ENCODE results near the gene THEM4.
"Not testable (repeated sequence)": the region's sequence is repeated elsewhere in the genome, so short reads cannot be mapped to it uniquely, and the experiment has no call there.

THEM4 gene

DNA sequence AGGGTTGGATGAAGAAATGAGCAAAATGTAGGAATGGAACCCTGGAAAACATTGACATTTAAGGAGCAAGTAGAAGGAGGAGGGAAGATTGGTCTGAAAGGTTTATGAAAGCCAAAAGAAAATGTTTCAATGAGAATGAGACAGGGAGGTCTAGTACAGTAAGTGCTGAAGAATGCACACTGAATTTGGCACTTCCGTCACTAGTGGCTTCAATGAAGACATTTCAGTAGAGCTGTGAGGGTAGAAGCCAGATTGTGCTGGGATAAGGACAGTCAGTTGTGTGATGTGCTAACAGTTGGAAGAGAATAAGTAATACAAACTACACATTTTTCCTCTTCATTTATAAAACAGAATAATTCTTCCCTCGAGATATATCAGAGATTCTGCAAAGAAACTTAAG lies 17.1 kb downstream of the THEM4 start:
- DNase-seq = no peak

GRCh38 chr1:151891512-151891911 lies 17.8 kb downstream of the THEM4 start:
- DNase-seq = no peak

DNA sequence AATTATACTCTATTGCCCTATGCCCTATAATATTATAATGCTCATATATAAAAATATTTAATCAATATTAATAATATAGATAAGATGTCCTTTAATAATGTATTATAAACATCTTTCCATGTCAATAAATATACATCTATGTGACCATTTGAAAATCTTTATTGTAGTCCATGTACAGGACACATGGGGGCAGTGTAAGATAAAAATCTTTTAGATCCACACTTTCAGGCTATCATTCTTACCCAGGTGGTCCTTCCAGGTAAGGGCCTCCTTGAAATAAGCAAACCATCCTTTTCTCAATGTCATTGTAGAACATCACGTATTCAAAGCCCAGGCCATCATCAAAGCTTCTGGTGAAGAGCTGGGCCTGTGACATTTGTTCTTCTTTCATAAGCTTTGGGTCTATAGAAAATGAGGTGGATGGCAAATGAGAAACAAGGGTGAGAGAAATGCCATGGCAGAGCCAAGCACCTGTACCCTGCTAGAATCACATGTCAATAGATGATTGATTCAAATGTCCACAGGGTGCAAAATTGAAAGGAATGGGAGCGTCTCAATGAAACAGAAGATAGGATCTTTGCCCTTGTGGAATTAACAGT lies 20.2 kb downstream of the THEM4 start:
- no peak for DNase-seq

DNA sequence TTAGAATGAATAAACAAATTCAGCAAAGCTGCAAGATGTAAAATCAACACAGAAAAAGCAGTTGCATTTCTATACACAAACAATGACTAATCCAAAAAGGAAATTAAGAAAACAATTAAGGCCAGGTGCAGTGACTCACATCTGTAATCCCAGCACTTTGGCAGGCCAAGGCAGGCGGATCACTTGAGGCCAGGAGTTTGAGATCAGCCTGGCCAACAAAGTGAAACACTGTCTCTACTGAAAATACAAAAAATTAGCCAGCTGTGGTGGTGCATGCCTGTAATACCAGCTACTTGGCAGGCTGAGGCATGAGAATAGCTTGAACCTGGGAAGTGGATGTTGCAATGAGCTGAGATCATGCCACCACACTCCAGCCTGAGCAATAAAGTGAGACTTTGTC lies 22.3 kb downstream of the THEM4 start:
- no peak for DNase-seq

- DNase-seq = no peak
These were observed 23.8 kb downstream of the THEM4 start for GRCh38 chr1:151885479-151885878.

- not testable (repeated sequence) for DNase-seq
These were observed 24.4 kb downstream of the THEM4 start for GRCh38 chr1:151884879-151885278.

GRCh38 chr1:151884445-151884844 lies 24.9 kb downstream of the THEM4 start:
- not testable (repeated sequence) for DNase-seq

- DNase-seq = not testable (repeated sequence)
These were observed 25.4 kb downstream of the THEM4 start for GRCh38 chr1:151883898-151884297.

DNA sequence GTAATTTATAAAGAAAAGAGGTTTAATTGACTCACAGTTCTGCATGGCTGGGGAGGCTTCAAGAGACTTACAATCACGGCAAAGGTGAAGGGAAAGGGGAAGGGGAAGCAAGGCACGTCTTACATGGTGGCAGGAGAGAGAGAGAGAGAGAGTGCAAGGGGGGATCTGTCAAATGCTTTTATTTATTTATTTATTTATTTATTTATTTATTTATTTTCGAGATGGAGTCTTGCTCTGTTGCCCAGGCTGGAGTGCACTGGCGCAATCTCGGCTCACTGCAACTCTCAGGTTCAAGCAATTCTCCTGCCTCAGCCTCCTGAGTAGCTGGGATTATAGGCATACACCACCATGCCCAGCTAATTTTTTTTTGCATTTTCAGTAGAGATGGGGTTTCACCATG lies 26.4 kb downstream of the THEM4 start:
- DNase-seq = not testable (repeated sequence)

- no peak for DNase-seq
These were observed 26.8 kb downstream of the THEM4 start for GRCh38 chr1:151882466-151882865.

DNA sequence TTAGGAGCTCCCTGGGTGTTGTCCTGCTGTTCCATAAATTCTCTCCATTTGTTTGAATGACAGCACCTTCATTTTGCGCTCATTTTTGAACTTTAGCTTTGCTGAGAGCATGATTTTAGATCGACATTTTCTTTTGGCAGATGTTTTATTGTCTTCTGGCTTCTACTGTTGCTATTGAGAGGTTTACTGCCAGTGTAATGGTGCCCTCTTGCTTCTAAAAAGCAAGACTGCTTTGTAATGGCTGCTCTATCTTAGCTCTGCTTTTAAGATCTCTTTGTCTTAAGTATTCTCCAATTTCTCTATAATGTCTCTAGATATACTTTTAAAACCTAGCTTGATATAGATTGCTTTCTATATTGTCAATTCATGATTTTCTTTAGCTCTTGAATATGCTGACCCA lies 27.8 kb downstream of the THEM4 start:
- no peak for DNase-seq

DNA sequence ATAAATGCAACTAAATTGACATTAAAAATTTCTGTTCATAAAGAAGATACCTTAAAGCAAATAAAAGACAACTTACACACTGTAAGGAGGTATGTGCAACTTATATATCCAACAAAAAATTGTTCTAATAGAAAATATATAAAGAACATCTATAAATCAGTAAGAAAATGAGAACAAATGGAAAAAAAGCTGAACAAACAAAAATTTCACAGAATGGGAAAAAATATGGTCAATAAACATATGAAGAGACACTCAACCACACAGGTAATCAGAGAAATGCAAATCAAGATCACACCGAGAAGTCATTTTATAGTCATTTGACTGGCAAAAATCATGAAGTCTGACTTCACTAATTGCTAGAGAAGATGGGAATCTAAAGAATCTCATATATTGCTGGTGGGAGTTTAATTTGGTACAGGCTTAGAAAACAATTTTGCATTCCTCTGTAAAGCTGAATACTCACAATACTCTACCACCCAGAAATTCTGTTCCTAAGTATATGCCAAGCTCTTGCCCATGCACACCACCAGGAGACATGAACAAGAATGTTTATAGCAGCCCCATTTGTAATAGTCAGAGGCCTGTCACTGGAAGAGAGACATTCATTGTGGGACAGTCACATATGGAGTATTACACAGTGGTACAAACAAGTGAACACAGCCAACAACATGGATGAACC lies 33.8 kb downstream of the THEM4 start:
- no peak for DNase-seq

- not testable (repeated sequence) for DNase-seq
These were observed 36.5 kb downstream of the THEM4 start for GRCh38 chr1:151872776-151873175.

- DNase-seq = no peak
These were observed 37.9 kb downstream of the THEM4 start for GRCh38 chr1:151871284-151872030.

DNA sequence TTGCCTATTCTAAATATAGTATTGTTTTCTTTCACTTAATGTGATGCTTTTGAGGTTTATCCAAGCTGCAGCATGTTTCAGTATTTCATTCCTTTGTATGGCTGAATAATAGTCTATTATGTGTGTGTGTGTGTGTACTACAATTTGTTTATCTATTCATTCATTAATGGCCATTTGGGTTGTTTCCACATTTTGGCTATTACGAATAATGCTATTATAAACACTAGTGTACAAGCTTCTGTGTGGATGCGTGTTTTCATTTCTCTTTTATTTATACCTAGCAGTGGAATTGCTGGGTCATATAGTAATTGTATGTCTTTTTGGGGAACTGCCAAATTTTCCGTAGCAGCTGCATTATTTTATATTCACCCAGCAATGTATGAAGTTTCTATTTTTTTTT lies 40.8 kb downstream of the THEM4 start:
- DNase-seq = no peak

GRCh38 chr1:151867765-151868411 lies 41.4 kb downstream of the THEM4 start:
- no peak for DNase-seq

- no peak for DNase-seq
These were observed 42.0 kb downstream of the THEM4 start for GRCh38 chr1:151867321-151867720.

- no peak for DNase-seq
These were observed 44.9 kb downstream of the THEM4 start for GRCh38 chr1:151864411-151864810.

GRCh38 chr1:151862604-151863003 lies 46.7 kb downstream of the THEM4 start:
- DNase-seq = no peak

DNA sequence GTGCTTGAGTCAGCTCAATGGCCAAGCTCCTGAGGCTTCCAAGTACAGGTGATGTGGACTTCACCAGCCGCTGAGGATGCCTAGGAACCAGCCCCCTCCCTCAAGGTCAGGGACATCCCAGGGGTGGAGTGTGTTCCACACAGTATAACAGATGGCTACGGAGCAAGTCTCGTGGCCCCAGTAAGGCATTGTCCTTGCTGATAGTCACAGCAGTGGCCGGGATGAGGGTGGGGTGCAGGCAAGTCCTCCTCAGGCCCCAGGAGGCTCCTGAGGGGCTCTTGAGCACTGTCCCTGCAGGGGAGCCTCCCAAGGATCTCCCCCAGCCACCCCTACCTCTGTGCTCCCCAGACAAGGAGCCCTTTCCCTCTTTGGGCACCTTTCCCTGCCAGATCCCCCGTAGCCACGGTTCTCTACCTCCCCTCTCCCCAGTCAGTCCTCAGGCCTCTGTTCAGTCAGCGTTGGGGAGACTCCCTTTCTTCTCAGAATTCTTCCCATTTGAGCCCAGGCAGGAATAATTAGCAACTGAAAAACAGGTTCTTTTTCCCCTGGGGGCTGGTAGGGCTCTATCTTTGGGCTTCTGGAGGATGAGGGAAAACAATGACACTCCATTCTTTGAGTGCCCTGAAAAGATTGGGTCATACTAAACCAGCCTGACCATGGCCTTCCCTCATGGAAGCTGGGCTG lies 48.7 kb downstream of the THEM4 start:
- DNase-seq = no peak

GRCh38 chr1:151859891-151860293 lies 49.4 kb downstream of the THEM4 start:
- DNase-seq = no peak

DNA sequence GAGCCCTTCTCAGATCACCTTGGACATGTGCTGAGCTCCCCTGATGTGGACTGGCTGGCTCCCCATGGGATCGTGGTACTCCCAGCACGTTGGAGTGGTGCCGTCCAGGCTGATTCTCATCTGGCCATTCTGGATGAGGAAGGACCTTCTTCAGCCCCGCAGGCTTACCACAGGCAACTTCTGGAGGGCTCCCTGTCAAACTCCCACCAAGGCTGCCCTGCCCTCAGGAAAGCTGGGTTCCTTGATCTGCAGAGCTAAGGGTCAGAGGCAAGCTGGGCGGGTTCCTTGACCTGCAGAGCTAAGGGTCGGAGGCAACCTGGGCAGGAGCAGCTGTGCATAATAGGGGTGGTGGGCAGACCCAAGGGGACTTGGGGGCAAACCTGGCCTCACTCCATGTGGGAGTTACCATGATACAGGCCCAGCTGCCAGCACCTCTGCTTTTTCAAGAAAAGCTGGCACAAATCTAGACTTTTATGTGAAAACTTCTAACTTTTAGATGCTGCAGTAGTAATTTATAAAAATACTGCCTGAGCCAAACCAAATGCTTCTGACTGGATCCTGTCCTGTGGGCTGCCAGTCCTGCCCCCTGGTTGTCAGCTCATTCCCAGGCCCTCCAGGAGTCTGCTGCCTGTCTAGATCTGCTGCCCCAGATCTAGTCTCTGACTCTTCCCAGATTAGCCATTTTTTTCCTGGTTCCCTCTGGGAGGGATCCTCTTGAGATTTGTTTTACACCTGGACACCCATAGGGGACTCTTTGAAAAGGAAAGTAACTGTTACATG lies 50.2 kb downstream of the THEM4 start:
- no peak for DNase-seq
